ENCODE measurements around the gene MAP2. TPM values are rescaled to one million over a fixed set of nuclear protein-coding genes. Genes with fewer than 3 reads are reported as not detected.

The MAP2 gene
- total and polyA plus RNA-seq, 4 donors: 0.70 to 4.2 (median 1.9) TPM

- TF ChIP-seq MAX (IDR thresholded peaks at IDR 0.05): no peak
Measured at GRCh38 chr2:209391776-209392401, 32.0 kb upstream of the MAP2 start (continued).

- H3K27ac ChIP-seq (ENCODE audit: low read depth in 1 of 2, low read length in 2 of 2): no peak overlapping the region
- no peaks in the 10 kb centered on the region for H3K27me3 ChIP-seq (ENCODE audit: control insufficient read depth in 4 of 4, insufficient read depth in 4 of 4, low read length in 3 of 4)
- H3K36me3 ChIP-seq (ENCODE audit: control insufficient read depth in 4 of 4, insufficient read depth in 3 of 4, low read depth in 1 of 4, low read length in 3 of 4): no peaks in the 10 kb centered on the region
- no peak for DNase-seq (ENCODE audit: low spot score)
- TF ChIP-seq EGR1 (IDR thresholded peaks at IDR 0.05; ENCODE audit: low read depth in 2 of 2) (no peak), FOXA2 (IDR thresholded peaks at IDR 0.05) (no peak), HNF4G (IDR thresholded peaks at IDR 0.05) (no peak), HNF4A (conservative IDR thresholded peaks at IDR 0.05) (no peak), YY1 (IDR thresholded peaks at IDR 0.05) (no peak), REST (IDR thresholded peaks at IDR 0.05) (no peak), NR2F2 (IDR thresholded peaks at IDR 0.05) (no peak), ATF3 (IDR thresholded peaks at IDR 0.05) (no peak), ZBTB33 (IDR thresholded peaks at IDR 0.05) (no peak), RXRA (IDR thresholded peaks at IDR 0.05) (no peak), SP1 (IDR thresholded peaks at IDR 0.05) (no peak), CTCF (IDR thresholded peaks at IDR 0.05; ENCODE audit: low read depth, low read length, missing input control) (no peak), JUND (IDR thresholded peaks at IDR 0.05) (no peak), RAD21 (IDR thresholded peaks at IDR 0.05) (no peak), MAX (IDR thresholded peaks at IDR 0.05) (no peak), TAF1 (conservative IDR thresholded peaks at IDR 0.05) (no peak), FOXA1 (IDR thresholded peaks at IDR 0.05) (no peak), GABPA (IDR thresholded peaks at IDR 0.05 in 1 of 2, conservative IDR thresholded peaks at IDR 0.05 in 1 of 2) (no peak)
- no peak overlapping the region for H3K9ac ChIP-seq (ENCODE audit: low read depth in 1 of 2, low read length in 2 of 2)
- no peaks in the 10 kb centered on the region for H3K9me3 ChIP-seq (ENCODE audit: control insufficient read depth in 4 of 4, low read length in 3 of 4)
- 78% methylated on average over 1 of the region's 1 CpG for WGBS
- H3K4me3 ChIP-seq (ENCODE audit: low read depth in 1 of 3, low read length in 3 of 3): no peak overlapping the region
- H3K4me1 ChIP-seq (ENCODE audit: control insufficient read depth in 4 of 4, insufficient read depth in 4 of 4, low read length in 3 of 4): peaks cover 0 to 7% (median 4%) of the 10 kb centered on the region in 4 donors
Measured at GRCh38 chr2:209395229-209395628, 28.6 kb upstream of the MAP2 start.

Measured in liver (tissue), 9 donors.